ENCODE results near the gene MYLK. TPM values are rescaled to one million over a fixed set of nuclear protein-coding genes. Genes with fewer than 3 reads are reported as not detected.

The MYLK gene
- total and polyA plus RNA-seq, 2 donors (not counting 1 experiment from before 2014, with no cell fraction given), result 0.51 TPM; not detected in 1

GRCh38 chr3:123657568-123657967 lies 226.6 kb downstream of the MYLK start:
- no peak overlapping the region for H3K4me3 Mint-ChIP-seq
- ChIA-PET CTCF (interaction anchor here (0.6 kb wide), 1 partner anchor 66 kb away, joined by 3 read pairs; no protein-coding TSS in a partner anchor), POLR2A (no interaction called here)
- Histone ChIP-seq H3K4me1 (ENCODE audit: control insufficient read depth in 2 of 2, insufficient read depth in 2 of 2, low read length in 2 of 2) (no peaks in the 10 kb centered on the region), H3K36me3 (replicated peaks in 1 of 2; ENCODE audit: control extremely low read depth in 1 of 2, control insufficient read depth in 1 of 2, extremely low read depth in 1 of 2, insufficient read depth in 2 of 2, low read length in 1 of 2) (no peaks in the 10 kb centered on the region), H3K4me3 (ENCODE audit: control extremely low read depth in 1 of 5, extremely low read depth in 1 of 5, insufficient read depth in 1 of 5, low read depth in 2 of 5, low read length in 4 of 5) (no peak overlapping the region), H3K9me3 (ENCODE audit: control extremely low read depth in 1 of 3, control insufficient read depth in 2 of 3, insufficient read depth in 1 of 3, low read length in 2 of 3) (peaks cover 0 to 5% (median 5%) of the 10 kb centered on the region in 3 donors), H3K4me2 (replicated peaks; ENCODE audit: low read depth, low read length, poor library complexity, severe bottlenecking) (no peak overlapping the region), H3K9ac (ENCODE audit: low read length) (no peak overlapping the region), H3K27ac (ENCODE audit: low read length in 2 of 2) (no peak overlapping the region), H4K20me1 (ENCODE audit: control insufficient read depth, insufficient read depth, low read length, poor library complexity, severe bottlenecking) (no peaks in the 10 kb centered on the region), H3K79me2 (ENCODE audit: control insufficient read depth, insufficient read depth, low read length) (no peaks in the 10 kb centered on the region), H3K27me3 (replicated peaks in 1 of 4; ENCODE audit: control extremely low read depth in 1 of 4, control insufficient read depth in 3 of 4, insufficient read depth in 4 of 4, low read length in 3 of 4) (no peaks in the 10 kb centered on the region), H2AFZ (ENCODE audit: insufficient read depth, low read depth, low read length, poor library complexity, severe bottlenecking) (no peak overlapping the region)
- no peak overlapping the region for H3K27ac Mint-ChIP-seq
- no peak for TF ChIP-seq CTCF (IDR thresholded peaks at IDR 0.05)
- TF ChIP-seq EZH2 (IDR thresholded peaks at IDR 0.05; ENCODE audit: borderline replicate concordance, insufficient read depth, low read depth, low read length, poor library complexity, severe bottlenecking), result no peak
- 97% methylated on average over 6 of the region's 6 CpGs for WGBS (ENCODE audit: insufficient coverage)
- intact Hi-C loops (cut with micrococcal nuclease), result no loop called here
- H3K27me3 Mint-ChIP-seq, result peaks cover 20% of the 10 kb centered on the region
- ATAC-seq (ENCODE audit: low read depth) (no peak), DNase-seq (no peak)
- no peaks in the 10 kb centered on the region for H3K4me1 Mint-ChIP-seq
- H3K9me3 Mint-ChIP-seq (ENCODE audit: insufficient read depth), result no peaks in the 10 kb centered on the region

GRCh38 chr3:123657111-123657510 lies 227.0 kb downstream of the MYLK start:
- WGBS (ENCODE audit: insufficient coverage), result 92% methylated on average over 9 of the region's 10 CpGs
- CTCF ChIA-PET, result no interaction called here

More at GRCh38 chr3:123657111-123657510, 227.0 kb downstream of the MYLK start:
- Histone ChIP-seq H3K4me1 (ENCODE audit: control insufficient read depth in 2 of 2, insufficient read depth in 2 of 2, low read length in 2 of 2) (no peaks in the 10 kb centered on the region), H3K79me2 (ENCODE audit: control insufficient read depth, insufficient read depth, low read length) (no peaks in the 10 kb centered on the region), H3K4me3 (ENCODE audit: control extremely low read depth in 1 of 5, extremely low read depth in 1 of 5, insufficient read depth in 1 of 5, low read depth in 2 of 5, low read length in 4 of 5) (no peak overlapping the region), H3K9ac (ENCODE audit: low read length) (no peak overlapping the region), H3K27me3 (replicated peaks in 1 of 4; ENCODE audit: control extremely low read depth in 1 of 4, control insufficient read depth in 3 of 4, insufficient read depth in 4 of 4, low read length in 3 of 4) (no peaks in the 10 kb centered on the region), H2AFZ (ENCODE audit: insufficient read depth, low read depth, low read length, poor library complexity, severe bottlenecking) (no peak overlapping the region), H3K27ac (ENCODE audit: low read length in 2 of 2) (no peak overlapping the region), H3K4me2 (replicated peaks; ENCODE audit: low read depth, low read length, poor library complexity, severe bottlenecking) (no peak overlapping the region), H3K9me3 (ENCODE audit: control extremely low read depth in 1 of 3, control insufficient read depth in 2 of 3, insufficient read depth in 1 of 3, low read length in 2 of 3) (peaks cover 0 to 5% (median 5%) of the 10 kb centered on the region in 3 donors), H3K36me3 (replicated peaks in 1 of 2; ENCODE audit: control extremely low read depth in 1 of 2, control insufficient read depth in 1 of 2, extremely low read depth in 1 of 2, insufficient read depth in 2 of 2, low read length in 1 of 2) (no peaks in the 10 kb centered on the region), H4K20me1 (ENCODE audit: control insufficient read depth, insufficient read depth, low read length, poor library complexity, severe bottlenecking) (no peaks in the 10 kb centered on the region)
- DNase-seq (no peak), ATAC-seq (ENCODE audit: low read depth) (no peak)
- TF ChIP-seq EZH2 (IDR thresholded peaks at IDR 0.05; ENCODE audit: borderline replicate concordance, insufficient read depth, low read depth, low read length, poor library complexity, severe bottlenecking) (no peak), CTCF (IDR thresholded peaks at IDR 0.05) (no peak)
- H3K27me3 Mint-ChIP-seq, result peaks cover 16% of the 10 kb centered on the region
- H3K4me1 Mint-ChIP-seq, result no peaks in the 10 kb centered on the region
- H3K4me3 Mint-ChIP-seq, result no peak overlapping the region
- no peak overlapping the region for H3K27ac Mint-ChIP-seq
- intact Hi-C loops (cut with micrococcal nuclease), result no loop called here
- POLR2A ChIA-PET, result no interaction called here
- no peaks in the 10 kb centered on the region for H3K9me3 Mint-ChIP-seq (ENCODE audit: insufficient read depth)

Data from B cell (primary cell).